ENCODE measurements around the gene SLC45A3. TPM values are rescaled to one million over a fixed set of nuclear protein-coding genes. Genes with fewer than 3 reads are reported as not detected.

The SLC45A3 gene

GRCh38 chr1:205613854-205614412, 66.4 kb downstream of the SLC45A3 start:
- Histone ChIP-seq H3K4me1 (ENCODE audit: control insufficient read depth, insufficient read depth, low read length) (peaks cover 9% of the 10 kb centered on the region), H3K4me2 (ENCODE audit: low read length) (no peak overlapping the region), H3K27me3 (ENCODE audit: control insufficient read depth, insufficient read depth, low read length) (no peaks in the 10 kb centered on the region), H3K4me3 (ENCODE audit: low read length) (no peak overlapping the region), H3K9me3 (replicated peaks; ENCODE audit: low read length) (no peaks in the 10 kb centered on the region), H3K36me3 (ENCODE audit: insufficient read depth, low read length) (peaks cover 47% of the 10 kb centered on the region), H3K9ac (ENCODE audit: low read depth, low read length) (no peak overlapping the region)

- H3K27me3 ChIP-seq (ENCODE audit: control insufficient read depth, insufficient read depth, low read length) = no peaks in the 10 kb centered on the region
- H3K9ac ChIP-seq (ENCODE audit: low read depth, low read length) = no peak overlapping the region
- peaks cover 9% of the 10 kb centered on the region for H3K4me1 ChIP-seq (ENCODE audit: control insufficient read depth, insufficient read depth, low read length)
- H3K4me3 ChIP-seq (ENCODE audit: low read length) = no peak overlapping the region
- no peaks in the 10 kb centered on the region for H3K9me3 ChIP-seq (replicated peaks; ENCODE audit: low read length)
- no peak overlapping the region for H3K4me2 ChIP-seq (ENCODE audit: low read length)
- H3K36me3 ChIP-seq (ENCODE audit: insufficient read depth, low read length) = peaks cover 35% of the 10 kb centered on the region
These were observed 67.8 kb downstream of the SLC45A3 start for GRCh38 chr1:205612556-205612955.

GRCh38 chr1:205612104-205612503, 68.2 kb downstream of the SLC45A3 start:
- peaks cover 35% of the 10 kb centered on the region for H3K36me3 ChIP-seq (ENCODE audit: insufficient read depth, low read length)
- H3K4me2 ChIP-seq (ENCODE audit: low read length) = no peak overlapping the region
- no peak overlapping the region for H3K4me3 ChIP-seq (ENCODE audit: low read length)
- H3K27me3 ChIP-seq (ENCODE audit: control insufficient read depth, insufficient read depth, low read length) = no peaks in the 10 kb centered on the region
- peaks cover 9% of the 10 kb centered on the region for H3K4me1 ChIP-seq (ENCODE audit: control insufficient read depth, insufficient read depth, low read length)
- no peaks in the 10 kb centered on the region for H3K9me3 ChIP-seq (replicated peaks; ENCODE audit: low read length)
- H3K9ac ChIP-seq (ENCODE audit: low read depth, low read length) = no peak overlapping the region

GRCh38 chr1:205610901-205611466, 69.3 kb downstream of the SLC45A3 start:
- peaks cover 26% of the 10 kb centered on the region for H3K36me3 ChIP-seq (ENCODE audit: insufficient read depth, low read length)
- peaks cover 9% of the 10 kb centered on the region for H3K4me1 ChIP-seq (ENCODE audit: control insufficient read depth, insufficient read depth, low read length)
- no peak overlapping the region for H3K4me2 ChIP-seq (ENCODE audit: low read length)
- no peak overlapping the region for H3K9ac ChIP-seq (ENCODE audit: low read depth, low read length)
- no peak overlapping the region for H3K4me3 ChIP-seq (ENCODE audit: low read length)
- H3K9me3 ChIP-seq (replicated peaks; ENCODE audit: low read length) = no peaks in the 10 kb centered on the region
- H3K27me3 ChIP-seq (ENCODE audit: control insufficient read depth, insufficient read depth, low read length) = no peaks in the 10 kb centered on the region

GRCh38 chr1:205610036-205610435, 70.3 kb downstream of the SLC45A3 start:
- Histone ChIP-seq H3K9ac (ENCODE audit: low read depth, low read length) (no peak overlapping the region), H3K4me3 (ENCODE audit: low read length) (no peak overlapping the region), H3K4me2 (ENCODE audit: low read length) (no peak overlapping the region), H3K36me3 (ENCODE audit: insufficient read depth, low read length) (peaks cover 24% of the 10 kb centered on the region), H3K27me3 (ENCODE audit: control insufficient read depth, insufficient read depth, low read length) (no peaks in the 10 kb centered on the region), H3K9me3 (replicated peaks; ENCODE audit: low read length) (no peaks in the 10 kb centered on the region), H3K4me1 (ENCODE audit: control insufficient read depth, insufficient read depth, low read length) (peaks cover 9% of the 10 kb centered on the region)

Small RNA genes within 50 kb of the gene (small RNA-seq; reads per million reads assigned to genes)
- not detected for gene RF00017
